H1 (cell line): Measurements from ENCODE around the gene MXI1. TPM values are rescaled to one million over a fixed set of nuclear protein-coding genes. Genes with fewer than 3 reads are reported as not detected.

ENCODE experiments used
- CTCF ChIA-PET: fragments of 300-600 bp; sonication (Branson Sonifier 250); formaldehyde crosslinking; loops from one replicate; lab custom pipeline; 2021; ENCODE audit not compliant: partially characterized antibody; lab: Charles Lee
- POLR2A ChIA-PET: fragments of 300-600 bp; sonication (Branson Sonifier 250); formaldehyde crosslinking; loops from one replicate; lab custom pipeline; 2021; ENCODE audit warnings: inconsistent platforms; ENCODE audit not compliant: partially characterized antibody; lab: Charles Lee
- DNase-seq, 2 experiments: peaks; one replicate each; pipeline versions ENCODE4 v3.0.0 to v3.0.0-alpha.2; 2010 to 2022; ENCODE audit warnings: low spot score in 2 of 2, low read depth in 1 of 2, mixed read lengths in 1 of 2
- FAIRE-seq: peaks from 2 replicates; lab custom pipeline; 2011; peaks lifted over from hg19 to GRCh38; lab: Jason Lieb, UNC
- H2AFZ ChIP-seq: 2 replicates; pipeline ENCODE4 v1.8.1; 2012; ENCODE audit warnings: low read length, inconsistent platforms
- H2AK5ac ChIP-seq: 2 replicates; pipeline ENCODE4 v1.6.1; 2013; ENCODE audit warnings: low read depth, low read length
- H2BK120ac ChIP-seq: replicated peaks from 2 replicates; pipeline ENCODE3; 2013; ENCODE audit warnings: low read depth, low read length, inconsistent platforms
- H2BK12ac ChIP-seq: 2 replicates; pipeline ENCODE4 v1.6.1; 2013; ENCODE audit warnings: low read depth, low read length
- H2BK15ac ChIP-seq: 2 replicates; pipeline ENCODE4 v1.6.1; 2013; ENCODE audit warnings: low read length
- H2BK20ac ChIP-seq: 2 replicates; pipeline ENCODE4 v1.6.1; 2013; ENCODE audit warnings: low read length
- H2BK5ac ChIP-seq: 2 replicates; pipeline ENCODE4 v1.6.1; 2013; ENCODE audit warnings: low read depth, low read length
- H3K14ac ChIP-seq: 2 replicates; pipeline ENCODE4 v1.6.1; 2013; ENCODE audit warnings: inconsistent platforms; ENCODE audit not compliant: insufficient read length
- H3K18ac ChIP-seq: 2 replicates; pipeline ENCODE4 v1.6.1; 2013; ENCODE audit warnings: low read length; ENCODE audit errors: extremely low read depth
- H3K23ac ChIP-seq: 2 replicates; pipeline ENCODE4 v1.6.1; 2013; ENCODE audit warnings: inconsistent platforms; ENCODE audit not compliant: insufficient read length
- H3K23me2 ChIP-seq: 2 replicates; pipeline ENCODE4 v1.6.1; 2013; ENCODE audit warnings: low read depth, low read length
- H3K27ac ChIP-seq: 2 replicates; pipeline ENCODE4 v1.6.1; 2011; ENCODE audit warnings: low read depth, low read length, inconsistent platforms
- H3K27me3 ChIP-seq, 4 experiments: replicated peaks in 1 of 4; 1 replicate in 1 of 4; 2 replicates in 3 of 4; pipeline versions ENCODE4 v1.6.1 to v1.8.1; 2011 to 2013; ENCODE audit warnings: low read length in 3 of 4, mild to moderate bottlenecking in 3 of 4, inconsistent platforms in 2 of 4, mixed read lengths in 2 of 4, moderate library complexity in 1 of 4; ENCODE audit not compliant: control insufficient read depth in 3 of 4, insufficient read depth in 3 of 4; ENCODE audit errors: extremely low read depth in 1 of 4
- H3K36me3 ChIP-seq, 4 experiments: 2 replicates each; pipeline versions ENCODE4 v1.6.1 to v1.8.1; 2011 to 2013; ENCODE audit warnings: mild to moderate bottlenecking in 4 of 4, low read length in 3 of 4, moderate library complexity in 2 of 4, control low read depth in 1 of 4, inconsistent platforms in 1 of 4; ENCODE audit not compliant: insufficient read depth in 4 of 4, control insufficient read depth in 2 of 4
- H3K4ac ChIP-seq: replicated peaks from 2 replicates; pipeline ENCODE3; 2013; ENCODE audit warnings: low read length, low read depth, mixed read lengths, inconsistent platforms; ENCODE audit not compliant: insufficient read length
- H3K4me1 ChIP-seq, 4 experiments: replicated peaks in 1 of 4; 1 replicate in 1 of 4; 2 replicates in 3 of 4; pipeline versions ENCODE4 v1.6.1 to v1.8.1; 2011 to 2013; ENCODE audit warnings: low read length in 3 of 4, inconsistent platforms in 2 of 4, mixed read lengths in 1 of 4; ENCODE audit not compliant: insufficient read depth in 4 of 4, control insufficient read depth in 3 of 4
- H3K4me2 ChIP-seq, 2 experiments: 2 replicates each; pipeline versions ENCODE4 v1.6.1 to v1.8.1; 2011 to 2013; ENCODE audit warnings: low read depth in 2 of 2, low read length in 2 of 2, control low read depth in 1 of 2, inconsistent platforms in 1 of 2, mild to moderate bottlenecking in 1 of 2; ENCODE audit not compliant: insufficient read depth in 1 of 2
- H3K4me3 ChIP-seq, 4 experiments: fragments of 200-600, 300-600 bp in 1 of 4; sonication (generic), shearing (Covaris generic), sonication (Bioruptor Twin) in 1 of 4; 2 replicates each; pipeline versions ENCODE4 v1.5.1 to v1.8.1; 2011 to 2016; ENCODE audit warnings: low read length in 4 of 4, low read depth in 3 of 4, control low read depth in 2 of 4, inconsistent platforms in 2 of 4, mild to moderate bottlenecking in 2 of 4, mixed read lengths in 1 of 4, moderate library complexity in 1 of 4; ENCODE audit not compliant: insufficient read depth in 2 of 4; ENCODE audit errors: extremely low read depth in 1 of 4
- H3K56ac ChIP-seq: replicated peaks from 2 replicates; pipeline ENCODE3; 2013; ENCODE audit warnings: low read depth, mild to moderate bottlenecking, mixed read lengths, low read length, inconsistent platforms; ENCODE audit not compliant: insufficient read length
- H3K79me1 ChIP-seq: 2 replicates; pipeline ENCODE4 v1.6.1; 2013; ENCODE audit warnings: low read depth, low read length, control low read depth
- H3K79me2 ChIP-seq, 2 experiments: 2 replicates each; pipeline versions ENCODE4 v1.6.1 to v1.8.1; 2012 to 2013; ENCODE audit warnings: low read length in 2 of 2, mild to moderate bottlenecking in 2 of 2, inconsistent platforms in 1 of 2; ENCODE audit not compliant: insufficient read depth in 2 of 2, control insufficient read depth in 1 of 2
- H3K9ac ChIP-seq, 4 experiments: replicated peaks in 1 of 4; 1 replicate in 1 of 4; 2 replicates in 3 of 4; pipeline versions ENCODE4 v1.6.1 to v1.8.1; 2011 to 2013; ENCODE audit warnings: low read depth in 3 of 4, low read length in 3 of 4, control low read depth in 2 of 4, mild to moderate bottlenecking in 2 of 4, moderate library complexity in 2 of 4, inconsistent platforms in 1 of 4; ENCODE audit errors: extremely low read depth in 1 of 4
- H3K9me3 ChIP-seq, 2 experiments: 2 replicates each; pipeline versions ENCODE4 v1.6.1 to v1.8.1; 2012 to 2013; ENCODE audit warnings: mild to moderate bottlenecking in 2 of 2, moderate library complexity in 2 of 2, control low read depth in 1 of 2, inconsistent platforms in 1 of 2, low read depth in 1 of 2, low read length in 1 of 2, mixed read lengths in 1 of 2; ENCODE audit not compliant: insufficient read depth in 2 of 2
- H4K20me1 ChIP-seq, 2 experiments: replicated peaks in 1 of 2; 2 replicates each; pipeline versions ENCODE3 to v1.8.1; 2011 to 2013; ENCODE audit warnings: inconsistent platforms in 2 of 2, low read length in 2 of 2, mild to moderate bottlenecking in 1 of 2; ENCODE audit not compliant: insufficient read depth in 2 of 2, control insufficient read depth in 1 of 2
- H4K5ac ChIP-seq: 2 replicates; pipeline ENCODE4 v1.6.1; 2013; ENCODE audit warnings: low read length, low read depth, mixed read lengths, inconsistent platforms; ENCODE audit not compliant: insufficient read length
- H4K8ac ChIP-seq: 2 replicates; pipeline ENCODE4 v1.8.0; 2013; ENCODE audit warnings: mild to moderate bottlenecking, moderate library complexity, low read length, inconsistent platforms; ENCODE audit not compliant: insufficient read depth; ENCODE audit errors: extremely low read depth
- H4K91ac ChIP-seq: replicated peaks from 2 replicates; pipeline ENCODE3; 2013; ENCODE audit warnings: low read length, mixed read lengths, inconsistent platforms; ENCODE audit not compliant: insufficient read length
- BACH1 ChIP-seq: IDR thresholded peaks from 2 replicates; pipeline ENCODE4 v1.6.1; 2012; ENCODE audit warnings: low read length, improper control_type of control experiment
- SAP30 ChIP-seq: fragments of 300-600 bp; sonication (generic); IDR thresholded peaks from 2 replicates; pipeline ENCODE4 v1.7.1; 2012; ENCODE audit warnings: low read length, moderate library complexity, mild to moderate bottlenecking, inconsistent platforms; ENCODE audit not compliant: insufficient read depth, insufficient replicate concordance
- SUZ12 ChIP-seq: fragments of 200-600 bp; sonication (generic); IDR thresholded peaks from 2 replicates; pipeline ENCODE4 v1.6.1; 2012; ENCODE audit warnings: mild to moderate bottlenecking, inconsistent platforms, low read length, moderate library complexity, mixed read lengths
- YY1 ChIP-seq: IDR thresholded peaks from 2 replicates; pipeline ENCODE4 v1.6.1; 2011; ENCODE audit warnings: low read depth, mild to moderate bottlenecking, low read length
- WGBS, 2 experiments: shearing (Covaris generic) in 1 of 2; methylation state at CpG; one replicate each; pipeline versions ENCODE4 v1.1.6 to v1.1.7; 2013 to 2015; ENCODE audit warnings: low lambda C conversion rate in 2 of 2, mixed read lengths in 2 of 2, inconsistent platforms in 1 of 2, low coverage in 1 of 2, missing lambda C conversion rate in 1 of 2; ENCODE audit not compliant: insufficient replicate concordance in 2 of 2, insufficient coverage in 1 of 2, insufficient read length in 1 of 2; ENCODE audit errors: extremely low coverage in 1 of 2, missing lambda C conversion rate in 1 of 2; 5-methylcytosine and 5-hydroxymethylcytosine counted together
- polyA plus RNA-seq, 7 experiments: library from polyadenylated mRNA; depleted of rRNA in 3 of 7; stranded (reverse) in 5 of 7; unstranded in 2 of 7; fragments of >200 nt in 5 of 7; fragments of 200-250 nt in 2 of 7; gene quantifications; 1 replicate in 5 of 7; 2 replicates in 1 of 7; 4 replicates in 1 of 7; pipeline versions ENCODE4 v1.2.1 to v1.2.3, GENCODE V29; 2011 to 2013; ENCODE audit warnings: missing spikeins in 2 of 7, mixed read lengths in 2 of 7
- total RNA-seq: library from RNA; stranded (reverse); fragmentation: NEBNext Ultra II Directional; extraction: Animal tissue kit (Norgen Biotek cat#: 25700); gene quantifications from 2 replicates; pipeline ENCODE4 v1.2.1, GENCODE V29; 2021

MXI1 gene
- total and polyA plus RNA-seq, 2 of the 8 experiments (the other 6 are each of a cell fraction or from before 2014, with no cell fraction given) = 5.7 to 8.8 TPM

DNA sequence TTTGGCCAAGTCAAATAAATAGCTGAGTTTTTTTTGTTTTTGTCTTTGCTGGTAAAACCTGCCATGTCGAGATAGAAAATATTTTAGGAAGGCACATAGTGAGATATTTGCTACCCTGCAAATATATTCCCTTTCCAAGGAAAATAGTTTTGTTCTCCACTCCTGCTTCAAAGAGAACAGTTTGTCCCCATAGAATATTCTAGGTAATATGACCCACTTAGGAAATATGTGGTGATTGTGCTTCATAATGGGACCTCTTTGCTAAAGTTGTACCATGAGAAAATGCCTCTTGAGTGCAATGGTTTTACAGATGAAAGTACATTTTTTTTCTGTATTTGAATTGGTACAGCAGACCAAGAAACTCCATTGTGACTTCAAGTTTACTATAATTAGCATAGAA is 55.8 kb downstream of the MXI1 start:
- Histone ChIP-seq H3K79me2 (no peaks in the 10 kb centered on the region), H3K9me3 (no peaks in the 10 kb centered on the region), H3K27ac (no peak overlapping the region), H4K8ac (no peak overlapping the region), H4K20me1 (no peaks in the 10 kb centered on the region), H3K23me2 (no peaks in the 10 kb centered on the region), H3K9ac (no peak overlapping the region), H3K14ac (no peak overlapping the region), H3K4me1 (no peaks in the 10 kb centered on the region), H2BK5ac (no peak overlapping the region), H3K27me3 (no peaks in the 10 kb centered on the region), H4K91ac (no peak overlapping the region), H2AK5ac (no peak overlapping the region)
- DNase-seq (no peak), FAIRE-seq (no peak)
- CTCF ChIA-PET = interaction anchor here (0.6 to 0.9 kb wide), 2 partner anchors 125 to 603 kb away, joined by 3 read pairs; no protein-coding TSS in a partner anchor
- no peak for TF ChIP-seq BACH1
- TF ChIP-seq SUZ12 = no peak
- TF ChIP-seq YY1 = no peak
- TF ChIP-seq SAP30 = no peak
- TF ChIP-seq, all 59 proteins: peak for 0
- Histone ChIP-seq H2BK15ac (no peak overlapping the region), H3K79me1 (no peaks in the 10 kb centered on the region), H3K23ac (no peak overlapping the region), H3K36me3 (no peaks in the 10 kb centered on the region), H2BK120ac (no peak overlapping the region), H2AFZ (no peak overlapping the region), H2BK12ac (no peak overlapping the region), H3K4me3 (no peak overlapping the region), H3K56ac (no peak overlapping the region), H3K4me2 (no peak overlapping the region), H2BK20ac (no peak overlapping the region), H3K4ac (no peak overlapping the region), H3K18ac (no peak overlapping the region), H4K5ac (no peak overlapping the region)
- WGBS, 2 experiments = 88% methylated on average over 1 of the region's 1 CpG; no CpG with 5 or more reads in 1 of the 2 experiments
- POLR2A ChIA-PET = no interaction called here
